Fibroblast of the conjunctiva (primary cell): ENCODE data around the gene YDJC.
"Not testable (repeated sequence)": the region's sequence is repeated elsewhere in the genome, so short reads cannot be mapped to it uniquely, and the experiment has no call there.

ENCODE experiments used
- DNase-seq: peaks from one replicate; pipeline ENCODE4 v3.0.0-alpha.2; 2010; ENCODE audit warnings: low read depth

The YDJC gene

DNA sequence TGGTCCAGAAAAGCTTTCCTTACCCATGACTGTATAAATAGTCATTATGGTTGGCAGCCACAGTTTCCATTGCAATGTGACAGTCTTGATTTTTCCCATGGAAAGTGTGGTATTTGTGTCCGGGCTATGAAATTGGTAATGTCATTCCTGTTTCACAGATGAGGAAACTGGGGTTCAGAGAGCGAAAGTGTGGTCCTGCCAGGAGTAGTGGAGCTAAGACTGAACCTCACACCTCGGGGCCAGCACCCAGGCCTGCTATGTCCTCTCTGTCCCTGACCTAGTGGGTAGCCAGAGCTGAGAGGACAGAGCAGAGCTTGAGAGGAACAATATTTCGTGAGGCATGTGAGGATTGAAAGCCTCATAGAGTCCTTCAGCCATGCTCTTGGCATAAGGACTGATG lies 1.2 kb upstream of the YDJC start:
- no peak for DNase-seq

DNA sequence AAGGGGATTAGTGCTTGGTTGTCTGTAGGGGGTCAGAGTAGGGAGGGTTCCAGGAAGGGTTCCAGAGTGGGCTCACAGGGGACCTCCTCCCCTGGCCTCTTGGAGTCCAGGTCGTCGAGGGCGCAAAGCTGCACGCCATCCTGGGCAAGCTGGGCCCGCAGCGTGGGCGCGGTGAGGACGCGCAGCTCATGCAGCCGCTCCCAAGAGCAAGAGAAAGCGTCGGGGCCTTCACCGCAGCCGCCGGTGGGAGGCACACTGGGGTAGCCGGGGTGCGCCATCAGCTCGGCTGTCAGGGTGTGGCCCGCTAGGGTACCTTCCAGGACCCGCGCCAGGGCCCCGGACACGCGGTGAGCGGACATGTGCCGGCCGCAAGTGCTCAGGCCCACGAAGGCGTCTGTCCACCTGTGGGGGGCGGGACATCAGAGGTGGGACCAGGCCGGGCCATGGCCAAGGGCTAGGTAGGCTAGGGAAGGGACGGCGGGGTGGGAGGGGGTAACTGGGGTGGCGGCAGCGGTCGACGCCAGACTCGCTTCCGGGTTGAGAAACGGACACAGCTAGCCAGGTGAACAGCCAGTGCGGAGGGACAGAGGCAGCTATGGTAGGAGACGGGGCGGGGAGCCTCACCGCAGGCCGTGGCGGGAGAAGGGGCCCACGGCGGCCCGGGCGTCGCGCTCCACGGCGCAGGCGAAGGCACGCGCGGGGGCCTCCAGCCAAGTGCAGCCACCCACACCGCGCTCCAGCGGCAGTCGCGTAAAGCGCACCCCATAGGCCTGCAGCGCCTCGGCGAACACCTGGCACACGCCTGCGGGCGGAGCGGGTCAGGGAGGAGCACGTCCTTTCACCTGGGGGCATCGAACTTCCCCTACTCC lies 1.2 kb downstream of the YDJC start:
- no peak for DNase-seq

DNA sequence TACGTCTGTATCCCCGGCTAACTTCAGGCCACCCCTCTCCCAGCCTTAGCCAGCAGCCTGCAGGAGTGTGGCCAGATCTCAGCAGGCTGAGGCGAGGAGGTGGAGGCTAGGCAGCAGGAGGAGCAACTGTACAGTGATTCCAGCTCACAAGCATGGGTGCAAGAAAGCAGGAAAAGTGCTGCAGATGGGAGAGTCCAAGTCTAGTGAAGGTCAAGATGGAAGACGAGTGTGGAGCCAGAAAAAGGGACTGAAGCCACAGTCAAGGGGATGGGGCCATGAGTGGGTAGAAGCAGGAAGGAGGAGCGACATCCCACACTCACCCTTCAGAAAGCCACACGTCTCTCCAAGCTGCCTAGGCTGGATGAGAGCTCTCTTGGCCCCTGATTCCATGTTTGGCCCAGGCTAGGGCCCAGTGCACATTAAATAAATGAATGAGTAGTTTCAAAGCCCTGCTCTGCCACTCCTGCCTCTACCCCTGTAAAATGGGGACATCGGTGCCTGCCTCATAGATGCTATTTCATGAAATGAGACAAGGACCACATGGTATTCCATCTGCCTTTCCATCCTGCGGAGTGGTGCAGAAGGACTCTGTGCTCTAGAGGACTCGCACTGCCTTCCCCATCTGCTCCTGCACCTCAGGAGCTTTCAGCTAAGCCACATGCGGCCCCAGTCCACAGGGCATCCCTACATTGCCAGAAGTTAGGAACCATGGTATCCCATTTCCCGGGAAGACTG lies 2.9 kb downstream of the YDJC start:
- no peak for DNase-seq

DNA sequence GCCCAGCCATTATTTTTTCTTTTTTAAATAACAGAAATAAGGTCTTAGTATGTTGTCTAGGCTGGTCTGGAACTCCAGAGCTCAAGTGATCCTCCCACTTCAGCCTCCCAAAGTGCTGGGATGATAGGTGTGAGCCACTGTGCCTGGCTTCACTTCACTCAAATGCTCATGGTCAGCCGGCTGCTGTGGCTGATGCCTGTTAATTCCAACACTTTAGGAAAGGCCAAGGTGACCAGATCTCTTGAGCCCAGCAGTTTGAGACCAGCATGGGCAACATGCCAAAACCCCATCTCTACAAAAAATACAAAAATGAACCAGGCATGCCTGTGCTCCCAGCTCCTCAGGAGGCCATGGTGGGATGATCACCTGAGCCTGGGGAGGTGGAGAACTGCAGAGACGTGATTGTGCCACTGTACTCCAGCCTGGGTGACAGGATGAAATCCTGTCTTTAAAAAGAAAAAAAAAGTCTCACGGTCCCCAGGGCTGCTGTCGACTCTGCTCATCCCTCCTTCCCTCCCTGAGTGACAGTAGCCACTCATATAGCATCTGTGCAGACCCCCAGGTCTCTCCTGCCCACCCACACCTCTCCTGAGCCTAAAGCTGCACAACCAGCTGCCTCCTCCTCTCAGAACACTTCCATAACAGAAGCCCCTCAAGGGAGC lies 3.6 kb downstream of the YDJC start:
- no peak for DNase-seq

DNA sequence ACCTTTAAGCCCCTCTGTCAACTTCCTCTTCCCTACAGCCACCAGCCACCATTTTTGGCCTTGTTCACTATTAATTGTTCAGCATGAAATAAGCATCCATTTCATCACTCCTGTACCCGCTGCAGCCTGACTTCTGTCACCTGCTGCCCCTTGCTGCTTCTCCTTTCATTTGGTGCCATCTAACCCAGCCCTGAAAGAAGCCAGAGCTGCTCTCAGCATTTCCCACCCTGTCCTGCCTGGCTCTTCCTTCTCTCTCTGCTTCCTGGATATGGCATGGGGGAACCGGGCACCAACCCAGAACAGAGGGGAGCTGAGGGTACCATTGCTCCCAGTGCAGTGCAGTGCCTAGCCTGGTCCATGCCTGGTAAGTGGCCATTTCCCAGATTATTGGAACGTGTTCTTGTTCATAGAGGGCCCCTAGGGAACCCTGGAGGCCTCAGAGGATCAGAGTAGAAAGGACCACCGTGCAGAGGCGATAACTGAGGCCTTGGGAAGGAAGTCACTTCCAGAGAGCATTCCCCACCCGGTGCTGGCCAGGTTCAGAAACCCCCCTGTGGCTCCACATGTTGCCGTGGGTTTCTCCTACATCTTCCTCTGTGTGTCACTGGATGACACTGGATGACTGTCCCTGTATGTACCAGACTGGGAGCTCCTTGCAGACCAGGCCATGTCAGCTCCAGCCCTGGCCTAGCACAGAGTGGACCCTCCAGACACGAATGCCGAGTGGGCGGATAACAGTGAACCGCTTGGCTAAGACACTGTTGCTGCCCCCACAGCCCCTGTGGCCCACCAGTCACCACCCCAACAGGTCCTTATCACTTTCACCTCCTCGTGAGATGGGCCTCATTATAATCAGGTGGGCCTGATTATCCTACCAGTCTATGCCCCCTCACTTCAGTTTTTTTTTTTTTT lies 4.7 kb downstream of the YDJC start:
- DNase-seq, result no peak

DNA sequence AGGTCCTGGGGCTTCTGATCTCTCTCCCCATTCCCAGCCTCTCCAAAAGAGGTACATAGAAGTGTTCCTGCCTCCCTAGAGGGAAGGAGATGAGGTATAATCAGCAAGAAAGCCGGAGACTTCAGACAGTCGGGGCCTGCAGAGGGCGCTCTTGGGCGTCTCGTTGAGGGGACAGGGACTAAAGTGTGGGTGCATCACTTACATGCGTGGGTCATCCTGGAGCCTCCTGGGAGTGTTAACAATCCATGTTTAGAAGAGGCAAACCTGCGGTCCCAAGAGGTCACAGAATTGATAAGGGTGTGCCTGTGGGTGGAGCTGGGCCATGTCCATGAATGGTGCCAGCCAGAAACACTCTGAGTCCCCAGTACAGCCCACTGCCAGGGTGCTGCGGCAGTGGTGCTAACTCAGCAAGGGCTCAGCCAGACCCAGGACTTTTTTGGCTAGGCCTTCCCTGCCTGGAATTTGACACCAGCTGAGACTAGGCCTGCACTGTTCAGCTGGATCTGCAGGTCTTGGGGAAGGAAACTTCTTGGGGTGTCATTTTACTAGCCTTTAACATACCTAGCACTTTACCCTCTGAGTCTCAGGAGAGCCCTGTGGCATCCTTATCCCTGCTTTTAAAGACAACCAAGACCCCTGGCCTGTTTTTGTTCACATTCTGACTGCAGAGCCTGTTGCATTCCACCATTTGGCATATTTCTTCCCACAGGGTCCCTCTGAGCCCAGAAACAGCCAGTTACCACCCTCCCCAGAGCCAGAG lies 5.5 kb downstream of the YDJC start:
- no peak for DNase-seq

DNA sequence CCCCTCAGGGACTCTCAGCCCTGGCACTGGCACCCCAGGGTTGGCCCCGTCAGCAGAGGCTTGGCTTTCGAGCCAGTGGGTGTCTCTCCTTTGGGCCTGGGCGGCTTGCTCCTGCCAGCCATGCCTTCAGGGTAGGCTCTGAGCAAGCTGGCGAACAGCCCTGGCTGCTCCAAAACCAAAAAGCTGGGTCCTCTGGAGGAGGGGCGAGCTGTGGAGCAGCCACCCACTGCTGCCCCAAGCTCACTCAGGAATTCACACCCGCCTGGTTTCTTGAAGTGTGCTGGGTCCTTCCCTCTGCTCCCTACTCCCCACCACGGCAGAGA lies 6.2 kb downstream of the YDJC start:
- DNase-seq, result no peak

DNA sequence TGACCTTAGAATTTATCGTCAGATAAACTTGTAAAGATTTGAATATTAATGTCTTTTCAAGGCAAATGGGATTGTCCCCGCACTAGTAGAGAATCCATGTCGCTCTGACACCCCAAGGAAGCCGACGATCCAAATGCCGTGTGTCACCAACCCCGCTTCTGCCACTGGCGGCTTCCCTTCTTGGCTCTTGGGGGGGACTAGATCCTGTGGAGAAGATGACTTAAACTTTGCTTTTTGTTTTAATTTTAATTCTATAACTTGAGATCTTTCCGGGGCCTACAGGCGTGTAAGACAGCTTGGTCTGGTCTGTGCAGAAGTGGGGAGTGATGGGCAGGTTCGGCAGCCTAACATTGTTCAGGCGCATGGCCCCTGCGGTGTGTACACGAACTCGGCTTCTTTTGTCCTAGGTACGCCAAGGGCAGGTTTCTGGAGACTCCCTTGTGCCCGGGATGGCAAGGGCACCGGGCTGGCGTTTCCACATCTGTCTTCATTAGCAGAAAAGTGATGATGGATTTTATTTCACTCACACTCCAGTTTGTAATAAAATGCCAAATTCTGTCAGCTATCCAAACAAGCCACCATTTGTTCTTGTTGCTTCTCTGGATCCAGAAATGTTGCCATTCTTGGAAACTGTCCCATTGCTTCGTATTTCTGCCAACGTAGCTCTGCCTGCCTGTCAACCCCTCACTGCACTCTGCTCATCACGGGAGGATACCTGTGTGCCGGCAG lies 6.7 kb downstream of the YDJC start:
- DNase-seq, result no peak

DNA sequence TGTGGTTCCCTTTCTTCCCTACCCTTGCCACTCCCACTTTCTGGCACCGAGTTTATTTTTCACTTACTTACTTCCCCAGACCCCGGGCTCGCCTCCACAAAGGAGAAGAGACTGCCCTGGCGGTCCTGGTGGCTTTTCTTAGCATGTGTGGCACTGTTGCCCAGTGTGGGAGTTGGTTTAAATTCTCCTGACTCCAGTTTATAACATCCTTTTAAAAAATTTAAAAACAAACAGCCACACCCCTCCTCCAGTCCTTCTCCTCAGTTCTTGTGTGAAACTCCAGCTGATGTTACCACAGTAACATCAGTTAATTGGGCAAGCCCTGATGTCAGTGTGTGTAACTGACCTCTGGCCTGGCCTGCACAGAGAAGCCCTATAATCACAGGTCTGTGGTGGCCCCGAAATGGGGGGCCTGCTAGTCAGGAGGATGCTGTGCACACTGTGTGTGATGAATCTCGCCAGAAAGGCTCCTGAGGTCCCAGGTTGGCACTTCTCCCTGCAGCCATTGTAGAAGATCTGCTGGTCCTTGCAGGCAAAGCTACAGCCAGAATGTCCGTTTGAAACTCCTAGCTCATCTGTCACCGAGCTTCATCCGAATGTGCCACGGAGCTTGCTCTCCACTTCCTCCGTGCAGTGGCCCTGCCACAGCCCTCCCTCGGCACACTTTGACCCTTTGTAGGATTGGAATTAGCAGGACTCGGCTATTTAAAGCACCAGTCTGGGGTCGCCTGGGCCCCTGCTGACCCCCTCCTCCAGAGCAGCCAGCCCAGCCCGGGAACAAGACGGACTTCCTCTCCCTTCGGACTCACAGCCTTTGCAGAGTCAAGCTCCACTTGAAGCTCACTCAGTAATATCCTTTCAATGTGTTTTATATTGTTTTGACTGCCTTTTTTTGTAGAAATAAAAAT lies 7.6 kb downstream of the YDJC start:
- DNase-seq, result no peak

DNA sequence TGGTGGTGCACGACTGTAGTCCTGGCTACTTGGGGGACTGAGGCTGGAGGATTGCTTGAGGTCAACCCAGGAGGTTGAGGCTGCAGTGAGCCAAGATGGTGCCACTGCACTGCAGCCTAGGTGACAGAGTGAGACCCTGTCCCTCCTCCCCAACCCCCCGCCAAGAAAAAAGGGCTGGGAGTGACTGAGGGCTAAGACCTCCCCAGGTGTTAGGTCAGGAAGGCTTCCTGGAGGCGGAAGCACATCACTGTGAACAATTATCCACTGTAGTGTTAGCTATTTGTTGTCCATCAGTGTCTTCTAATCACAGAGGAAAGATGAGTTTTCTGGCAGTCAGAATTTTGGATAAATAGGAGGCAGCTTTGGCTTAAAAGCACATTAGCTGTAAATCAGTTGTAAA lies 8.8 kb downstream of the YDJC start:
- DNase-seq, result no peak

DNA sequence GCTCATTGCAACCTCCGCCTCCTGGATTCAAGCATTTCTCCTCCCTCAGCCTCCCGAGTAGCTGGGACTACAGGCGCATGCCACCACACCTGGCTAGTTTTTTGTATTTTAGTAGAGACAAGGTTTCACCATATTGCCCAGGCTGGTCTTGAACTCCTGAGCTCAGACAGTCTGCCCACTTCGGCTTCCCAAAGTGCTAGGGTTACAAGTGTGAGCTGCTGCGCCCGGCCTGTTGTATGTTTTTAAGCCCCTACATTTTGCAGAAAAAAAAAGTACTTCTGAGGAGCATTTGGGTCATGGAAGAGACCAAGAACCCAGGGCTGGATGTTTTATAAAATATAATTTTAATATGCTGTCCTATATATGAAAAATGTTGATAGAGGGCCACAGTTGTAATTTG lies 12.5 kb downstream of the YDJC start:
- DNase-seq, result not testable (repeated sequence)

DNA sequence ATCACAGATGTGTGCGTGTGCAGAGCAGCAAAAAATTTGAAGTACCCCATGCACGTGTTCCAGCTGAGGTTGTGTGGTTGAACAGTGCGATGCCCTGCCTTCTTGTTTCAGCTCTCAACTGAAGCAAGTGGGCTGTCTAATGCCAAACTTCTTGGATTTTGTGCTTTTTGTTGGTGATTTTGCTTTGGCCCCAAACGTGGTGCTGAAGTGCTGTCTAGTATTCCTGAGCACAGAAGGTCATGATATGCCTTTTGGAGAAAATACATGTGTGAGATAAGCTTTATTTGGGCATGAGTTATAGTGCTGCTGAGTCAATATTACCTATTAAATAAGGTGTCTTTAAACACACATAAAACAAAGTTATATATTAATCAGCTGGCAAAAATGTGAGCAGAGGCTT lies 14.1 kb downstream of the YDJC start:
- DNase-seq, result no peak

DNA sequence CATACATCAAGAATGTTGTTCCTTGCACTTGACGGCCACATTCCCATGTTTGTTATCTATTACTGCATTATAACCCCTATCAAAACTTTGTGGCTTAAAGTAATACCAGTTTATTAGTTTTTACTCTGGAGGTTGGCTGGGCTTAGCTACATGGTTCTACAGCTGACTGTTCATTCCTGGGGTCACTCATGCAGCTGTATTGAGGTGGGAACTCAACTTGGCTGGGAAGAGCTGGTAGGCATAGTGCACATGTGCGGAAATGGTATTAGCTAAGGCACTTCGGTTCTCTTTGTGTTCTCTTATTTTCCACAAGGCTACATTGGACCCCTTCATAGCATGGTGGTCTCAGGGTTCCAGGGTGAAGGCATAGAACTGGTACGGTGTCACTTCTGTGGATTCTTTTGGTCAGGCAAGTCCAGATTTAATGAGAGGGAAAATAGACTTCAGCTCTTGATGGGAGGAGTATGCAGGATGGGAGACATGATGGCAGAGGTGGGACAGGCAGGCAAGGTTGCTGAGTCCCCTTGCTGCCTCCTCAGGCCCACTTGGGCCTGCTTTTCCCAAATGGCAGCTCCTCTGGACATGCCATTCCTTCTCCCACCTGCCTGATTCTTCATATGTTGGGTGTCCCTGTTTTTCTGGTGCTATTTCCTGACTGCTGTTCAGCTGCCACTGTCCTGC lies 16.1 kb downstream of the YDJC start:
- no peak for DNase-seq

DNA sequence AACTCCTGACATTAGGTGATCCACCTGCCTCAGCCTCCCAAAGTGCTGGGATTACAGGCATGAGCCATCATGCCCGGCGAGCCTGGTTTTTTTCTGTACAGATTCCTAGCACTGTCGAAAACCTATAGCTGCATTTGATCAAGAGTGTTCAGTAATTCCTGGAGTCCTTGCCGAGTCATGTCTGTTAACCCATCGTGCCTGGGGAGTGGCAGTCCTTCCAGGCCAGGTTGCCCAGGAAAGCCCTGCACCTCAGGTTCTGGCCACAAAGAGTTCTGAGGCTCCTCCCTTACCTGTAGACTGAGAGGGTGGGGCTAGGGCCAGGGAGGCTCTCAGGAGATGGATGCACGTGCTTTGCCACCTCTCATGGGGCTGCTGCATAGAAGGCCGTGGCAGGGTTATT lies 17.0 kb downstream of the YDJC start:
- no peak for DNase-seq

DNA sequence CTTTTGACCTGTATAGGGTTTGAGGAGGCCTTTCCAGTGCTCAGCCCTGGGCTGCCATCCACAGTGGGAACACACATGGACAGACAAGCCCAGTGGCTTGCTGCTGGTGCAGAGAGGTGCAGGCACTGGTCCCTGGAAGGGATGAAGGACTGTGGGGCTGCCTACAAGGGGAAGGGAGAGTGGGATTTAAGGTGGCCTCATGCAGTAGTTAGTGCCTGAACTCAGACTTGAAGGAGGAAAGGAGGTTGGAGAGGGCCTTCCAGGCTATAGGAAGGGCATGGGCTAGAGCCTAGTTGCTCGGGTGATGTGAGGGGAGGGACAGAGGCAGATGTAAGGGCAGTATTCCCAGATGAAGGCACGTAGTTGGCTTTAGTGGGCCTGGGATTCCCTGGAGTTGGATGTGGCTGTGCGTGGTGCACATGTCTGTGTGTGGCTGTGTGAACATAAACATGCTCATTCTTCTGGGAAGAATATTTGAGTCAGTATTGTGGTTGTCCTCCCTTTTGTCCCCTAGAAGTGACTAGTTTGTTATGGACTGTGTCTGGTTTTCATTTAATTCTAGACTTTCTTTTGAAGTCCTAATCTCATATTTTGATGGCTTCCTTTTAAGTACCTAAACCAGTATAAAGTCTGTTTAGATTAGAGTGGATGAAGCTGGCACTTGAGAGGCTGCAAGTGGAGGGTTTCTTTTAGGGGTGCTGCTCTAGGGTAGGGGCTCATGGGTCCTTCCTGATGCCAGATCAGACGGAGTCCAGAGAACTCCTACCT lies 18.4 kb downstream of the YDJC start:
- no peak for DNase-seq

DNA sequence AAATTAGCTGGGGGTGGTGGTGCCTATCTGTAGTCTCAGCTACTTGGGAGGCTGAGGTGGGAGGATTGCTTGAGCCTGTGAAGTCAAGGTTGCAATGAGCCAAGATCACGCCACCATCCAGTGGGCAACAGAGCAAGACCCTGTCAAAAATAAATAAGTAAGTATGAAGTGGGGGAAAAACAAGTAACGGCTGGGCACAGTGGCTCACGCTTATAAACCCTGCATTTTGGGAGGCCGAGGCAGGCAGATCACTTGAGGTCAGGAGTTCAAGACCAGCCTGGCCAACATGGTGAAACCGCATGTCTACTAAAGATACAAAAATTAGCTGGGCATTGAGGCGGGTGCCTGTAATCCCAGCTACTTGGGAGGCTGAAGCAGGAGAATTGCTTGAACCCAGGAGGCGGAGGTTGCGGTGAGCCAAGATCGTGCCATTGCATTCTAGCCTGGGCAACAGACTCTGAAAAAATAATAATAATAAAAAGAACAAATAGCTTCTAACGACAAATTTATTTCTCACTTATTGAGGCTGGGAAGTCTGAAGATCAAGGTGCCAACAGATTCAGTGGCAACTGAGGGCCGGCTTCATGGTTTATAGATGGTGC lies 20.2 kb downstream of the YDJC start:
- not testable (repeated sequence) for DNase-seq

DNA sequence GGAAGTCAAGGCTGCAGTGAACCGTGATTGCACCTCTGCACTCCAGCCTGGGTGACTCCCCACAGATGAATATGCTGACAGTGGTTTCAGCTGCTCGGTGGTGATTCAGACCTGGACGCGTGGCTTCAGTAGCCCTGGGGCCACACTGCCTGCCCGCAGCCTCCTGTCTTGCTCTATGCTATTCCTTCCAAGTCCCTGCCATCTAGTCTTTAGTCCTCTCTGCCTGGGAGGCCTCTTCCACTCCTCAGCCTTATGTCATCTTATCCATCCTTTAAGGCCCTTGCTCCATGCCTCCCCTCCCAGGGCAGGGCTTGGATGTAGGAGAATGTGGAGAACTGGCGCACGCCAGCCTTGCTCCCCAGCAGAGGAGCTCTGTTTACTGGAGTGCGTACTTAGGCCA lies 23.0 kb downstream of the YDJC start:
- DNase-seq, result no peak
